Measurements from ENCODE around the gene TBXA2R.
"Not testable (repeated sequence)": the region's sequence is repeated elsewhere in the genome, so short reads cannot be mapped to it uniquely, and the experiment has no call there.

The TBXA2R gene

DNA sequence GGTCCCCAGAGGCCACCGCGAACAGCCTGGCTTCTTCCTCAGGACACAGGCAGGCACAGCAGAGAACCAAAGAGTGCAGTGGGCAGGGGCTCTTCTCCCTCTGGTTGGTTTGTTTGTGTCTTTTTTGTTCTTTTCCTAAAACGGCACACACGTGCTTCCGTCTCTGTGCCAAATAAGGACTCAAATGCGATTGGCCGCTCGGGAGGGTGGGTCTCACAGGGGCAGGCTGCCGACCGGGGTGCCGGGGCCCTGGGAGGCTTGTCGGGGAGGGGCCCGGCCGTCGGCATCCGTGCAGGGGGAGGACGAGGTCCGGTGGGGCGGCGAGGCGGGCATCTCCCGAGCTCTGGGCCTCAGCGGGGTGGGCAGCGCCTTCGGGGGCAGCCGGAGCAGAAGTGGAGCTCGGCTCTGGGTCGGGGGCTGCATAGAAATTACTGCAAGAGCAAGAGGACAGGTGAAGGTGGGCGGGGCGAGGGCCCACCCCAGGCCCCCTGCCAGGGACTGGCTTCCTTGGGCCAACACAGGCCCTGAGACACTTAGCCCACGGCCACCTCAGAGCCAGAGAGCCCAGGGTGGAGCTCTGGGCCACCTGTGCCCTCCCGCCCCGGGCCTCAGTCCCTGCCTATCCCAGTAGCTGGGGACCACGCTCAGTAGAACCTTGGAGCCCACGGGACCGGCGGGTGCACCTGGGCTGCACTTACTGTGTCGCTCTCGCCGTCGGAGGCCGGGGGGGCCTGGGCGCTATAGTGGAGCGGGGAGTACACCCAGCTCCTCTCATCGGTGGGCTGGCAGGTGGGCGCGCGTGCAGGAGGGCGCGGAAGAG is 26.3 kb upstream of the TBXA2R start:
- no peak for FAIRE-seq
- TF ChIP-seq POLR2AphosphoS5 (IDR thresholded peaks at IDR 0.05; ENCODE audit: low read depth, low read length) (no peak), PAX5 (IDR thresholded peaks at IDR 0.05; ENCODE audit: insufficient read depth, low read length, severe bottlenecking) (no peak), POLR2A (IDR thresholded peaks at IDR 0.05; ENCODE audit: low read depth, low read length) (no peak), POU2F2 (IDR thresholded peaks at IDR 0.05; ENCODE audit: low read depth, low read length) (no peak), TAF1 (IDR thresholded peaks at IDR 0.05; ENCODE audit: low read depth, low read length) (no peak), SPI1 (IDR thresholded peaks at IDR 0.05; ENCODE audit: low read depth, low read length) (no peak)
- DNase-seq (ENCODE audit: insufficient read length, low spot score) = no peak

DNA sequence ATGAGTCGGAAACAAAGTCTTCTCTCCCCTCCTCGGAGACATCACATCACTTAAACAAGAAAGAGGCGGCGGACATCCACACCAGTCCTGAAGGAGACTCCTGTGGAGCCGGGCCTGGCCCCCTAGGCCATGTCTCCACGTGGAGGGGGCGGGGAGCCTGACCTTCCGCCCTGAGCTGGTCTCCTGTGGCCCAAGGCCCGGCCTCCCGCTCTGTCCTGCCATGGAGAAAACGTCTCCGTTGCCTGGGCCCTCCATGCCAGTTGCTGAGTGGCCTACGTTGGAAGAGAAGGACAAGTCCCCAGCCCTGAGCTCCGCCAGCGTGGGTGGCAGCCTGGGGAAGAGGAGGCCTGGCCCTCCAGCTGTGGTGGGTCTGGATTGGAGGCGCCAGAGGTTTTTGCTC is 25.4 kb upstream of the TBXA2R start:
- no peak for TF ChIP-seq TAF1 (IDR thresholded peaks at IDR 0.05; ENCODE audit: low read depth, low read length)
- TF ChIP-seq SPI1 (IDR thresholded peaks at IDR 0.05; ENCODE audit: low read depth, low read length) = no peak
- no peak for TF ChIP-seq PAX5 (IDR thresholded peaks at IDR 0.05; ENCODE audit: insufficient read depth, low read length, severe bottlenecking)
- TF ChIP-seq POLR2AphosphoS5 (IDR thresholded peaks at IDR 0.05; ENCODE audit: low read depth, low read length) = no peak
- no peak for TF ChIP-seq POU2F2 (IDR thresholded peaks at IDR 0.05; ENCODE audit: low read depth, low read length)
- TF ChIP-seq POLR2A (IDR thresholded peaks at IDR 0.05; ENCODE audit: low read depth, low read length) = no peak
- no peak for DNase-seq (ENCODE audit: insufficient read length, low spot score)
- no peak for FAIRE-seq

DNA sequence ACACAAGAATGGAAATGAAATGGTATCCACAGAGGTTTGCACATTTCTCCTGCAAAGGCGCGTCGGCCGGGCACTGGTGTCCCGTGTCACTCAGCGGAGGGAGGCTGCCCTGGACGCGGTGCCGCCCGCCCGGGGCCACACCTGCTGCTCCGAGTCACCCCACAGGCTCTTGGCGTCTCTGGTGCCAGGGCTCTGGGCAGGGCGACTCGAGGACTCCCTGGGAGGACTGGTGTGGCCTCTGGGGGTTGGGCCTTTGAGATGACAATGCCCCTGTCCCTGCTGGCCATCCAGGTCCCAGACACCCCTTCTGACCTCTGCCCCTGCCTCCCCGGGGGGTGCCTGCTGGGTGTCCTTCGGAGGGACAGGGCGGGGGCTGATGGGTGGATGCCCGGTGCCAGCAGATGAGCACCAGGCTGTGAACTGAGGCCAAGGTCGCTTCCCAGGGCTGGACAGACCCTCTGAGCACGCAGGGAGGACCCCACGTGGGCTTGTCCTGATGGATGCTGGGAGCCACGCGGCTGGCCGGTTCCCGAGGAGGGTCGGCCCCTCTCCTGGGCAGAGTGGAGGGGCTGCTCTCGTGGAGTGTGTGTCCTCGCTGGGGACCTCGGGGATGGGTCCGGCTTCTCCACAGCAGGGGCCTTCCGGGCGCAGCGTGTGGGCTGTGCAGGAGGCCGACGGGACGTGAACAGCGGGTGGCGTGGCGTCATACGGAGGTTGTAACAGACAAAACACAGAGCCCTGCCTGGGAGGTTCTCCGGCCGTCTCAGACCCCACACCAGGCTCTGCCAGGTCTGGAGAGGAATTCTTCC is 24.6 kb upstream of the TBXA2R start:
- DNase-seq (ENCODE audit: insufficient read length, low spot score) = no peak
- TF ChIP-seq TAF1 (IDR thresholded peaks at IDR 0.05; ENCODE audit: low read depth, low read length) (no peak), SPI1 (IDR thresholded peaks at IDR 0.05; ENCODE audit: low read depth, low read length) (no peak), PAX5 (IDR thresholded peaks at IDR 0.05; ENCODE audit: insufficient read depth, low read length, severe bottlenecking) (no peak), POLR2AphosphoS5 (IDR thresholded peaks at IDR 0.05; ENCODE audit: low read depth, low read length) (no peak), POU2F2 (IDR thresholded peaks at IDR 0.05; ENCODE audit: low read depth, low read length) (no peak), POLR2A (IDR thresholded peaks at IDR 0.05; ENCODE audit: low read depth, low read length) (no peak)
- no peak for FAIRE-seq

DNA sequence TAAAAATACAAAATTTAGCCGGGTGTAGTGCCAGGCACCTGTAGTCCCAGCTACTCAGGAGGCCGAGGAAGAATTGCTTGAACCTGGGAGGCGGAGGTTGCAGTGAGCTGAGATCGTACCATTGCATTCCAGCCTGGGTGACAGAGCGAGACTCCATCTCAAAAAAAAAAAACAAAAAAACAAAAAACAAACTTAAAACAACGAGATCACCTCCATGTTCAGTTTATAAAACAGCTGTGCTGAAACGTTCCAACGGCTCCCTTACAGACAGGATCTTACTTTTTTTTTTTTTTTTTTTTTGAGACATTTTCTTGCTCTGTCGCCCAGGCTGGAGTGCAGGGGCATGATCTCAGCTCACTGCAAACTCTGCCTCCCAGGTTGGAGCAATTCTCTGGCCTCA is 22.1 kb upstream of the TBXA2R start:
- not testable (repeated sequence) for DNase-seq (ENCODE audit: insufficient read length, low spot score); FAIRE-seq

- no peak for FAIRE-seq
- no peak for TF ChIP-seq POU2F2 (IDR thresholded peaks at IDR 0.05; ENCODE audit: low read depth, low read length)
- no peak for TF ChIP-seq TAF1 (IDR thresholded peaks at IDR 0.05; ENCODE audit: low read depth, low read length)
- TF ChIP-seq PAX5 (IDR thresholded peaks at IDR 0.05; ENCODE audit: insufficient read depth, low read length, severe bottlenecking) = no peak
- TF ChIP-seq POLR2A (IDR thresholded peaks at IDR 0.05; ENCODE audit: low read depth, low read length) = no peak
- no peak for TF ChIP-seq SPI1 (IDR thresholded peaks at IDR 0.05; ENCODE audit: low read depth, low read length)
- no peak for TF ChIP-seq POLR2AphosphoS5 (IDR thresholded peaks at IDR 0.05; ENCODE audit: low read depth, low read length)
- DNase-seq (ENCODE audit: insufficient read length, low spot score) = no peak
Measured at GRCh38 chr19:3627351-3627723, 20.7 kb upstream of the TBXA2R start.

GRCh38 chr19:3626473-3627350 is 20.0 kb upstream of the TBXA2R start, which contains the start of gene CACTIN:
Gene CACTIN (minus strand): TSS chr19:3626790. CDS start chr19:3626762, 28 bp downstream.
- FAIRE-seq = peak; percentile 99
- peak; percentile 100 for DNase-seq (ENCODE audit: insufficient read length, low spot score)
- TF ChIP-seq PAX5 (IDR thresholded peaks at IDR 0.05; ENCODE audit: insufficient read depth, low read length, severe bottlenecking) (peak; percentile 36), POLR2AphosphoS5 (IDR thresholded peaks at IDR 0.05; ENCODE audit: low read depth, low read length) (peak; percentile 92), POU2F2 (IDR thresholded peaks at IDR 0.05; ENCODE audit: low read depth, low read length) (peak; percentile 62; the same call in 1 of the 2 replicates), TAF1 (IDR thresholded peaks at IDR 0.05; ENCODE audit: low read depth, low read length) (peak; percentile 68), SPI1 (IDR thresholded peaks at IDR 0.05; ENCODE audit: low read depth, low read length) (peak; percentile 41; the same call in 1 of the 2 replicates), POLR2A (IDR thresholded peaks at IDR 0.05; ENCODE audit: low read depth, low read length) (peak; percentile 89)

GRCh38 chr19:3625996-3626472 is 19.4 kb upstream of the TBXA2R start:
- no peak for TF ChIP-seq PAX5 (IDR thresholded peaks at IDR 0.05; ENCODE audit: insufficient read depth, low read length, severe bottlenecking)
- TF ChIP-seq TAF1 (IDR thresholded peaks at IDR 0.05; ENCODE audit: low read depth, low read length) = no peak
- FAIRE-seq = peak; percentile 20
- DNase-seq (ENCODE audit: insufficient read length, low spot score) = no peak

GRCh38 chr19:3623716-3624115 is 17.0 kb upstream of the TBXA2R start:
- TF ChIP-seq POU2F2 (IDR thresholded peaks at IDR 0.05; ENCODE audit: low read depth, low read length) = no peak
- no peak for TF ChIP-seq POLR2A (IDR thresholded peaks at IDR 0.05; ENCODE audit: low read depth, low read length)
- TF ChIP-seq TAF1 (IDR thresholded peaks at IDR 0.05; ENCODE audit: low read depth, low read length) = no peak
- FAIRE-seq (no peak), DNase-seq (ENCODE audit: insufficient read length, low spot score) (no peak)

GRCh38 chr19:3622224-3622623 is 15.5 kb upstream of the TBXA2R start:
- FAIRE-seq (no peak), DNase-seq (ENCODE audit: insufficient read length, low spot score) (no peak)
- no peak for TF ChIP-seq POLR2A (IDR thresholded peaks at IDR 0.05; ENCODE audit: low read depth, low read length)
